ENCODE results near the gene PLD1. TPM values are rescaled to one million over a fixed set of nuclear protein-coding genes. Genes with fewer than 3 reads are reported as not detected.
A peak's percentile ranks its signal among the peaks of the same experiment; 100 is the strongest.

The PLD1 gene
- total and polyA plus RNA-seq, 5 donors, result 17.0 to 79.5 (median 53.9) TPM

DNA sequence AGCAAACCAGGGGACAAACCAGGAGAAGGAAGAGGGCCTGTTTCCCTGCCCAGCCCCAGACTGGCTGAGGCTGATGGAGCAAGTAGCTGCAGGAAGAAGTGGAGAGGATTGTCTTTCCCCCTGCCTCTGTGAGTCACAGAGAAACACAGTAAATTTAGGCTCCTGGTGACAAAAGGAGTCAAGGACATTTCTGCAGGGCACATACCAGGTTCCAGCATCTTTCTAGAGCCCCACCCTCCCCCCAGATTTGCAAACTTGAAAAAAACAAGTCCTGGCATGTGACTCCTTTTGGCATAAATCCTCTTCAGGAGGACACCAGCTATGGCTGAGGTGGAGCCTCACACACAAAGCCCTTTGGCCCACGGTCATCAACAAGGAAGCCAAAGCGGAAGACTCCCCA is 17.8 kb downstream of the PLD1 start:
- H3K4me1 ChIP-seq (ENCODE audit: control insufficient read depth, insufficient read depth, low read length), result peaks cover 11% of the 10 kb centered on the region

DNA sequence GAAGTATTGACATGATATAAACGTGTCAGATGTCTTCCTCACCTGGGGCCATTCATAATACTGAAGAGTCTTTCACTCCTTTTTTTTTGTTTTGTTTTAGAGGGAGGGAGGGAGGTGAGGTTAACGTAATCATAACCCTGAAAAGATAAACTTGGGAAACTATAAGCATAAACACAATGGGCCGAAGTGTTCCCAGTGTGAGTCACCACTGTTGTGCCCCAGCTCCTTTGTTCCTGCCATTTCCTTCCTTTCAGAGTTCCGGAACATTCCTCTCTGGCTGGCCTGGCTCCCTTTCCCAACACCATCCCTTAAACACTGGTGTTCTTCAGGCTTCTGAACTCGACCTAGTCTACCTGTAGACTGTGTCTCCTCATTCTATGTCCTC is 18.6 kb downstream of the PLD1 start:
- intact Hi-C loops (cut with DNase I), result no loop called here
- ATAC-seq (peak; percentile 73 to 95), DNase-seq (peak in 2 of 3 donors; percentile 30 to 53)
- WGBS, result 61% methylated on average over 5 of the region's 5 CpGs
- H3K27ac ChIP-seq (ENCODE audit: low read length), result no peak overlapping the region
- H3K4me3 ChIP-seq (ENCODE audit: low read length), result no peak overlapping the region
- H3K27me3 ChIP-seq (ENCODE audit: control insufficient read depth, insufficient read depth), result no peaks in the 10 kb centered on the region
- H3K9me3 ChIP-seq (ENCODE audit: control insufficient read depth, low read length), result no peaks in the 10 kb centered on the region
- H3K4me1 ChIP-seq (ENCODE audit: control insufficient read depth, insufficient read depth, low read length), result peaks cover 11% of the 10 kb centered on the region

More for the DNA sequence above, 17.8 kb downstream of the PLD1 start:
- intact Hi-C loops (cut with DNase I), result no loop called here
- ATAC-seq (peak in 1 of 2 donors; percentile 29), DNase-seq (no peak)
- Histone ChIP-seq H3K27me3 (ENCODE audit: control insufficient read depth, insufficient read depth) (no peaks in the 10 kb centered on the region), H3K4me3 (ENCODE audit: low read length) (no peak overlapping the region), H3K9me3 (ENCODE audit: control insufficient read depth, low read length) (no peaks in the 10 kb centered on the region), H3K27ac (ENCODE audit: low read length) (no peak overlapping the region)
- WGBS, result 82% methylated on average over 2 of the region's 2 CpGs

- Histone ChIP-seq H3K27me3 (ENCODE audit: control insufficient read depth, insufficient read depth) (no peaks in the 10 kb centered on the region), H3K9me3 (ENCODE audit: control insufficient read depth, low read length) (no peaks in the 10 kb centered on the region), H3K4me3 (ENCODE audit: low read length) (no peak overlapping the region), H3K4me1 (ENCODE audit: control insufficient read depth, insufficient read depth, low read length) (peaks cover 11% of the 10 kb centered on the region), H3K27ac (ENCODE audit: low read length) (peak overlapping the region; percentile 30)
- WGBS, result 43% methylated on average over 5 of the region's 5 CpGs
- ATAC-seq (peak; percentile 34 to 83), DNase-seq (no peak)
- intact Hi-C loops (cut with DNase I), result no loop called here
Measured at GRCh38 chr3:171790898-171791691, 19.2 kb downstream of the PLD1 start.

DNA sequence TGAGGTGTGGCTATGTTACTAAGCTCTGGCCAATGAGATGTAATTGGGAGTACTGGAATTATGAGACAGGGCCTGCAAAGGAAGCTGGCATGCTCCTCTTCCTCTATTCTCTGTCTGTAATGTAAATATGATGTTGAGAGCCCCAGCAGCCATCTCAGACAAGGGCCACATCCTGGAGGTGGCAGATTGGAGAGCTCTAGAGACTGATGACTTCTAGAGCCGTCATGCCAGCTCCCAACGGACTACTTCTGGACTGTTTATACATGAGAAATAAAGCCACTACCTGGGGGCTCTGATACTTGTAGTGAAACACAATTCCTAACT is 19.7 kb downstream of the PLD1 start:
- Histone ChIP-seq H3K9me3 (ENCODE audit: control insufficient read depth, low read length) (no peaks in the 10 kb centered on the region), H3K27me3 (ENCODE audit: control insufficient read depth, insufficient read depth) (no peaks in the 10 kb centered on the region), H3K4me3 (ENCODE audit: low read length) (no peak overlapping the region), H3K4me1 (ENCODE audit: control insufficient read depth, insufficient read depth, low read length) (peaks cover 11% of the 10 kb centered on the region), H3K27ac (ENCODE audit: low read length) (no peak overlapping the region)
- DNase-seq (no peak), ATAC-seq (no peak)
- intact Hi-C loops (cut with DNase I), result no loop called here
- WGBS, result 82% methylated on average over 2 of the region's 2 CpGs

- H3K4me1 ChIP-seq (ENCODE audit: control insufficient read depth, insufficient read depth, low read length), result peaks cover 11% of the 10 kb centered on the region
- no peak overlapping the region for H3K4me3 ChIP-seq (ENCODE audit: low read length)
- DNase-seq (no peak), ATAC-seq (no peak)
- H3K27ac ChIP-seq (ENCODE audit: low read length), result no peak overlapping the region
- H3K9me3 ChIP-seq (ENCODE audit: control insufficient read depth, low read length), result no peaks in the 10 kb centered on the region
- no peaks in the 10 kb centered on the region for H3K27me3 ChIP-seq (ENCODE audit: control insufficient read depth, insufficient read depth)
- 93% methylated on average over 4 of the region's 4 CpGs for WGBS
- intact Hi-C loops (cut with DNase I), result no loop called here
Measured at GRCh38 chr3:171789759-171790505, 20.4 kb downstream of the PLD1 start.

DNA sequence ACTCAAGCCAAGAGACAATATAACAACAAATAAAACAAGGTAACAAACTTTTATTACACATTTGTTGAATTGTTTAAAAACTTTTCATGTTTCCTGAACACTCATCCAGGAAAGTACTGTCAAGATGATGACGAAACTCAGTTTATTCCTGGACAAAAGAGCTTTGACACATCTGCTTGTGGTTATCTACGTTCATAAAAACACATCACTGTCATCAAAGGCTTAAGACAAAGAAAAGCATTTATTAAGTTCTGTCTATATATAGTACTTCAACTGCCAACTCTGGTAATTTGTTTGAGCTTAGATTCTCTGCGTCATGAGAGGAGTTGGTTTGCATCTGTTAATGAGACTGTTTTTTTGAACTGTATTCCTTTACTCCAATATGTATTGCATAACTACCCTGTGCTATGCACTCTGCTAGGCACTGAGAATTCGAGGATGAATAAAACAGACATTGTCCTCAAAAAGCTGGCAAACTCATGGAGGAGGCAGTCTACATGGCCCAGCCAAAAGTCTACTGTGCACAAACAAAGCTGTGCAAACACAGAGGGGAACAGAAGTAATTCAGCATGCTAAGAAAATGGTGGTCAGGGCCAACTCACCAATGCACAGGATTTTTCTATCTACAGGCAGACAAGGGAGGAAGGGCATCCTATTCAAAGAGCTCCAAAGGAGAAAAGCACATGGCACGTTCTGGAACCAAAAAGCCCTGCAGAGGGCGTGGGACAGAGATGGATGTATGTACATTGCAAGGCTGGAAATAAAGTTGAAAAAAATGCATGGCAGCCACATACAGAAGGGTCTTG is 21.5 kb downstream of the PLD1 start:
- intact Hi-C loops (cut with DNase I), result no loop called here
- Histone ChIP-seq H3K27me3 (ENCODE audit: control insufficient read depth, insufficient read depth) (no peaks in the 10 kb centered on the region), H3K4me1 (ENCODE audit: control insufficient read depth, insufficient read depth, low read length) (peaks cover 11% of the 10 kb centered on the region), H3K9me3 (ENCODE audit: control insufficient read depth, low read length) (no peaks in the 10 kb centered on the region), H3K27ac (ENCODE audit: low read length) (no peak overlapping the region), H3K4me3 (ENCODE audit: low read length) (no peak overlapping the region)
- 51% methylated on average over 6 of the region's 6 CpGs for WGBS
- DNase-seq, result no peak
- no peak for ATAC-seq

- Histone ChIP-seq H3K4me3 (ENCODE audit: low read length) (no peak overlapping the region), H3K27ac (ENCODE audit: low read length) (no peak overlapping the region), H3K4me1 (ENCODE audit: control insufficient read depth, insufficient read depth, low read length) (peaks cover 10% of the 10 kb centered on the region), H3K9me3 (ENCODE audit: control insufficient read depth, low read length) (no peaks in the 10 kb centered on the region), H3K27me3 (ENCODE audit: control insufficient read depth, insufficient read depth) (no peaks in the 10 kb centered on the region)
- intact Hi-C loops (cut with DNase I), result no loop called here
- DNase-seq (no peak), ATAC-seq (no peak)
- WGBS, result 96% methylated on average over 1 of the region's 1 CpG
Measured at GRCh38 chr3:171786997-171787396, 23.3 kb downstream of the PLD1 start.

DNA sequence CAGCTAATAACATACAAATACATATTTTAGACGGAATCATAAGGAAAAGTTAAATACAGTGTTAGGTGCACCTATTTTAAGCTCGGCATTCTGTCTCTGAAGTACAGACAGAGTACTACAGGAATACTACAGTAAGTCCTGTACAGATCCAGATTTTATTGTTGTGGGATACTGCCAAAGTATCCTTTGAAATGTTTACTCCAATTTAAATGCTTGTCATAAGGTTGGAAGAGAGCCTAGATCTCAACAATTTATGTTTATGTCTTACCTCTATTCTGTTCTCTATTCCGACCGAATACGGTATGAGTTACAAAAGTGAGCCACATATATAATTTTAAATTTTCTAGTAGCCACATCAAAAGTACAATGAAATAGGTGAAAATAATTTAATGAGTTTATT is 25.3 kb downstream of the PLD1 start:
- ATAC-seq (no peak), DNase-seq (no peak)
- no peaks in the 10 kb centered on the region for H3K9me3 ChIP-seq (ENCODE audit: control insufficient read depth, low read length)
- H3K4me1 ChIP-seq (ENCODE audit: control insufficient read depth, insufficient read depth, low read length), result peaks cover 7% of the 10 kb centered on the region
- no peaks in the 10 kb centered on the region for H3K27me3 ChIP-seq (ENCODE audit: control insufficient read depth, insufficient read depth)
- intact Hi-C loops (cut with DNase I), result no loop called here
- H3K27ac ChIP-seq (ENCODE audit: low read length), result no peak overlapping the region
- WGBS, result 98% methylated on average over 5 of the region's 5 CpGs
- H3K4me3 ChIP-seq (ENCODE audit: low read length), result no peak overlapping the region

DNA sequence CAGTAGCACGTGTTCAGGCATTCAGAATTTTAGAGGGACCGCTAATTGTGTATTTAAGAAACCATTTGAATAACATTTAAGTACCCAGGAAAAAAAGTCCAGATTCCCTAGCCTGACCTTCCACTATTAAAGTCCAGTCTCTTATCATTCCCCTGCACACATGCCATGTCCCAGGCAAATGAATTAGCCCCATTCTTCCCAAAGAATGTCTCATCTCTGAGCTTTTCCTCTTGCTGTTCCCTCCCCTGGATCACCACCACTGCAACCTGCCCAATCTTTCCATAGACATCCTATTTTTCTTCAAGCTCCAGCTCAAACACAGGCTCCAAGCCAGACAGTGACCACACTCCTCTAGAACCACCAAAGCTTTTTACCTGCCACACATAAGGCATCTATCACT is 25.9 kb downstream of the PLD1 start:
- intact Hi-C loops (cut with DNase I), result no loop called here
- peak in 1 of 2 donors; percentile 31 for ATAC-seq
- Histone ChIP-seq H3K9me3 (ENCODE audit: control insufficient read depth, low read length) (no peaks in the 10 kb centered on the region), H3K4me1 (ENCODE audit: control insufficient read depth, insufficient read depth, low read length) (peaks cover 7% of the 10 kb centered on the region), H3K27me3 (ENCODE audit: control insufficient read depth, insufficient read depth) (no peaks in the 10 kb centered on the region), H3K4me3 (ENCODE audit: low read length) (no peak overlapping the region), H3K27ac (ENCODE audit: low read length) (no peak overlapping the region)
- DNase-seq, result no peak
- WGBS, result 93% methylated on average over 2 of the region's 2 CpGs

GRCh38 chr3:171783626-171784025 is 26.7 kb downstream of the PLD1 start:
- WGBS, result 75% methylated on average over 5 of the region's 5 CpGs
- Histone ChIP-seq H3K9me3 (ENCODE audit: control insufficient read depth, low read length) (no peaks in the 10 kb centered on the region), H3K4me1 (ENCODE audit: control insufficient read depth, insufficient read depth, low read length) (peaks cover 4% of the 10 kb centered on the region), H3K4me3 (ENCODE audit: low read length) (no peak overlapping the region), H3K27ac (ENCODE audit: low read length) (no peak overlapping the region), H3K27me3 (ENCODE audit: control insufficient read depth, insufficient read depth) (no peaks in the 10 kb centered on the region)
- DNase-seq (no peak), ATAC-seq (no peak)
- intact Hi-C loops (cut with DNase I), result no loop called here

DNA sequence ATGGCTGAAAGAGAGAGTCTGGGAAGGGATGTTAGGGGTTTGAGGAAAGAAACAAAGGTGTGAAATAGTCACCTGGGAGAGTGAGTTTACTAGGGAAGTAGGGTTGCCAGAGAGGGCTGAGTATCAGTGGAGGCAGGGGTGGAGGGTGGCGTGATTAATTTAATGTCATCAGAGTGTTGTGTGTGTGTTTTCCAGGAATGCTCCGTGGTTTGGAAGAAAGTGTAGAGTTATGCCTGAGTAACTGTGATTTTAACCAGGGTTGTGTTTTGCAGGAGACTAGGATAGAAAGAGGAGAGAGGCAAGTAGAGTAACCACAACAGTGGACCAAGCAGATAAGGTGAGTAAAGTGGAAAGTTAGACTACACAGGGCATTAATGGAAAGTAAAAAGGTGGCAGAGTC is 27.2 kb downstream of the PLD1 start:
- ATAC-seq, result no peak
- H3K27me3 ChIP-seq (ENCODE audit: control insufficient read depth, insufficient read depth), result no peaks in the 10 kb centered on the region
- H3K27ac ChIP-seq (ENCODE audit: low read length), result no peak overlapping the region
- 84% methylated on average over 2 of the region's 2 CpGs for WGBS
- no peaks in the 10 kb centered on the region for H3K9me3 ChIP-seq (ENCODE audit: control insufficient read depth, low read length)
- DNase-seq, result no peak
- no peak overlapping the region for H3K4me3 ChIP-seq (ENCODE audit: low read length)
- H3K4me1 ChIP-seq (ENCODE audit: control insufficient read depth, insufficient read depth, low read length), result peaks cover 4% of the 10 kb centered on the region
- intact Hi-C loops (cut with DNase I), result no loop called here
